Measurements from ENCODE around the gene ARHGEF10L.

The ARHGEF10L gene

GRCh38 chr1:17620448-17620847, 81.0 kb downstream of the ARHGEF10L start:
- Histone ChIP-seq H3K27me3 (ENCODE audit: control insufficient read depth in 1 of 2, insufficient read depth in 1 of 2, low read length in 2 of 2) (no peaks in the 10 kb centered on the region), H3K4me3 (ENCODE audit: insufficient read depth in 1 of 2, low read depth in 1 of 2, low read length in 2 of 2) (no peak overlapping the region), H3K23ac (ENCODE audit: low read length in 2 of 2) (no peak overlapping the region), H3K14ac (ENCODE audit: low read length in 2 of 2) (no peak overlapping the region), H2BK5ac (ENCODE audit: low read depth, low read length, poor library complexity, severe bottlenecking) (no peak overlapping the region), H3K27ac (ENCODE audit: low read length, poor library complexity, severe bottlenecking) (no peak overlapping the region), H3K4ac (ENCODE audit: low read depth in 1 of 2, low read length in 2 of 2) (no peak overlapping the region), H3K9ac (ENCODE audit: low read length) (no peak overlapping the region), H2BK12ac (ENCODE audit: low read length in 2 of 2) (no peak overlapping the region), H4K91ac (ENCODE audit: low read length) (no peak overlapping the region), H3K18ac (ENCODE audit: low read depth in 1 of 2, low read length in 2 of 2) (no peak overlapping the region), H3K4me2 (ENCODE audit: low read length, poor library complexity, severe bottlenecking) (no peak overlapping the region), H3K36me3 (ENCODE audit: control insufficient read depth in 1 of 2, insufficient read depth in 2 of 2, low read depth in 1 of 2, low read length in 2 of 2) (peaks cover 48 to 54% of the 10 kb centered on the region in 2 experiments), H3K4me1 (ENCODE audit: control insufficient read depth, insufficient read depth, low read depth, low read length) (peaks cover 26% of the 10 kb centered on the region), H4K8ac (ENCODE audit: low read length) (no peak overlapping the region), H3K79me1 (replicated peaks; ENCODE audit: low read length, poor library complexity, severe bottlenecking) (peaks cover 7% of the 10 kb centered on the region), H2BK120ac (ENCODE audit: low read depth, low read length) (no peak overlapping the region), H2AFZ (ENCODE audit: low read depth, low read length) (no peak overlapping the region), H3K9me3 (ENCODE audit: control insufficient read depth, low read length) (no peaks in the 10 kb centered on the region), H2BK15ac (ENCODE audit: low read depth, poor library complexity, severe bottlenecking) (no peak overlapping the region), H2AK5ac (ENCODE audit: low read length, severe bottlenecking) (no peak overlapping the region)
- WGBS, result 100% methylated on average over 5 of the region's 5 CpGs
- DNase-seq, result no peak

- no peak overlapping the region for H3K4ac ChIP-seq (ENCODE audit: low read depth in 1 of 2, low read length in 2 of 2)
- no peak overlapping the region for H3K4me2 ChIP-seq (ENCODE audit: low read length, poor library complexity, severe bottlenecking)
- H3K4me3 ChIP-seq (ENCODE audit: insufficient read depth in 1 of 2, low read depth in 1 of 2, low read length in 2 of 2), result no peak overlapping the region
- no peak overlapping the region for H4K8ac ChIP-seq (ENCODE audit: low read length)
- H4K91ac ChIP-seq (ENCODE audit: low read length), result no peak overlapping the region
- WGBS, result 96% methylated on average over 10 of the region's 10 CpGs
- H3K4me1 ChIP-seq (ENCODE audit: control insufficient read depth, insufficient read depth, low read depth, low read length), result peaks cover 26% of the 10 kb centered on the region
- no peak overlapping the region for H2BK12ac ChIP-seq (ENCODE audit: low read length in 2 of 2)
- H3K36me3 ChIP-seq (ENCODE audit: control insufficient read depth in 1 of 2, insufficient read depth in 2 of 2, low read depth in 1 of 2, low read length in 2 of 2), result peaks cover 50 to 61% of the 10 kb centered on the region in 2 experiments
- DNase-seq, result no peak
- no peak overlapping the region for H3K27ac ChIP-seq (ENCODE audit: low read length, poor library complexity, severe bottlenecking)
- no peak overlapping the region for H2AK5ac ChIP-seq (ENCODE audit: low read length, severe bottlenecking)
- no peak overlapping the region for H2BK15ac ChIP-seq (ENCODE audit: low read depth, poor library complexity, severe bottlenecking)
- H2BK5ac ChIP-seq (ENCODE audit: low read depth, low read length, poor library complexity, severe bottlenecking), result no peak overlapping the region
- H3K9ac ChIP-seq (ENCODE audit: low read length), result no peak overlapping the region
- H2AFZ ChIP-seq (ENCODE audit: low read depth, low read length), result no peak overlapping the region
- H3K27me3 ChIP-seq (ENCODE audit: control insufficient read depth in 1 of 2, insufficient read depth in 1 of 2, low read length in 2 of 2), result no peaks in the 10 kb centered on the region
- peaks cover 7% of the 10 kb centered on the region for H3K79me1 ChIP-seq (replicated peaks; ENCODE audit: low read length, poor library complexity, severe bottlenecking)
- no peak overlapping the region for H3K14ac ChIP-seq (ENCODE audit: low read length in 2 of 2)
- no peak overlapping the region for H3K18ac ChIP-seq (ENCODE audit: low read depth in 1 of 2, low read length in 2 of 2)
- H2BK120ac ChIP-seq (ENCODE audit: low read depth, low read length), result no peak overlapping the region
- no peak overlapping the region for H3K23ac ChIP-seq (ENCODE audit: low read length in 2 of 2)
- H3K9me3 ChIP-seq (ENCODE audit: control insufficient read depth, low read length), result no peaks in the 10 kb centered on the region
These were observed 82.2 kb downstream of the ARHGEF10L start for GRCh38 chr1:17621691-17622090.

GRCh38 chr1:17622823-17623222, 83.3 kb downstream of the ARHGEF10L start:
- WGBS, result 94% methylated on average over 20 of the region's 22 CpGs
- no peak for DNase-seq

GRCh38 chr1:17624611-17625233, 85.2 kb downstream of the ARHGEF10L start:
- no peak overlapping the region for H3K18ac ChIP-seq (ENCODE audit: low read depth in 1 of 2, low read length in 2 of 2)
- no peak overlapping the region for H2BK120ac ChIP-seq (ENCODE audit: low read depth, low read length)
- H2AFZ ChIP-seq (ENCODE audit: low read depth, low read length), result no peak overlapping the region
- H2BK15ac ChIP-seq (ENCODE audit: low read depth, poor library complexity, severe bottlenecking), result no peak overlapping the region
- H3K4me1 ChIP-seq (ENCODE audit: control insufficient read depth, insufficient read depth, low read depth, low read length), result peaks cover 12% of the 10 kb centered on the region
- no peak overlapping the region for H2BK5ac ChIP-seq (ENCODE audit: low read depth, low read length, poor library complexity, severe bottlenecking)
- H3K9ac ChIP-seq (ENCODE audit: low read length), result peak overlapping the region; percentile 52
- no peak overlapping the region for H4K91ac ChIP-seq (ENCODE audit: low read length)
- H3K79me1 ChIP-seq (replicated peaks; ENCODE audit: low read length, poor library complexity, severe bottlenecking), result peaks cover 7% of the 10 kb centered on the region
- no peak overlapping the region for H2AK5ac ChIP-seq (ENCODE audit: low read length, severe bottlenecking)
- no peaks in the 10 kb centered on the region for H3K9me3 ChIP-seq (ENCODE audit: control insufficient read depth, low read length)
- H3K23ac ChIP-seq (ENCODE audit: low read length in 2 of 2), result no peak overlapping the region
- H3K36me3 ChIP-seq (ENCODE audit: control insufficient read depth in 1 of 2, insufficient read depth in 2 of 2, low read depth in 1 of 2, low read length in 2 of 2), result peaks cover 57 to 62% of the 10 kb centered on the region in 2 experiments
- no peak overlapping the region for H3K14ac ChIP-seq (ENCODE audit: low read length in 2 of 2)
- DNase-seq, result no peak
- WGBS, result 89% methylated on average over 8 of the region's 8 CpGs
- H4K8ac ChIP-seq (ENCODE audit: low read length), result no peak overlapping the region
- H3K4me2 ChIP-seq (ENCODE audit: low read length, poor library complexity, severe bottlenecking), result no peak overlapping the region
- no peak overlapping the region for H2BK12ac ChIP-seq (ENCODE audit: low read length in 2 of 2)
- peak overlapping the region in 1 of 2 experiments; percentile 26 for H3K4me3 ChIP-seq (ENCODE audit: insufficient read depth in 1 of 2, low read depth in 1 of 2, low read length in 2 of 2)
- no peaks in the 10 kb centered on the region for H3K27me3 ChIP-seq (ENCODE audit: control insufficient read depth in 1 of 2, insufficient read depth in 1 of 2, low read length in 2 of 2)
- H3K27ac ChIP-seq (ENCODE audit: low read length, poor library complexity, severe bottlenecking), result peak overlapping the region; percentile 4
- no peak overlapping the region for H3K4ac ChIP-seq (ENCODE audit: low read depth in 1 of 2, low read length in 2 of 2)

More at GRCh38 chr1:17622823-17623222, 83.3 kb downstream of the ARHGEF10L start:
- Histone ChIP-seq H3K4me1 (ENCODE audit: control insufficient read depth, insufficient read depth, low read depth, low read length) (peaks cover 22% of the 10 kb centered on the region), H3K4me3 (ENCODE audit: insufficient read depth in 1 of 2, low read depth in 1 of 2, low read length in 2 of 2) (no peak overlapping the region), H3K27ac (ENCODE audit: low read length, poor library complexity, severe bottlenecking) (no peak overlapping the region), H3K14ac (ENCODE audit: low read length in 2 of 2) (no peak overlapping the region), H3K18ac (ENCODE audit: low read depth in 1 of 2, low read length in 2 of 2) (no peak overlapping the region), H2BK120ac (ENCODE audit: low read depth, low read length) (no peak overlapping the region), H4K91ac (ENCODE audit: low read length) (no peak overlapping the region), H3K23ac (ENCODE audit: low read length in 2 of 2) (no peak overlapping the region), H2AFZ (ENCODE audit: low read depth, low read length) (no peak overlapping the region), H2AK5ac (ENCODE audit: low read length, severe bottlenecking) (no peak overlapping the region), H3K4ac (ENCODE audit: low read depth in 1 of 2, low read length in 2 of 2) (no peak overlapping the region), H3K27me3 (ENCODE audit: control insufficient read depth in 1 of 2, insufficient read depth in 1 of 2, low read length in 2 of 2) (no peaks in the 10 kb centered on the region), H3K9ac (ENCODE audit: low read length) (no peak overlapping the region), H3K79me1 (replicated peaks; ENCODE audit: low read length, poor library complexity, severe bottlenecking) (peaks cover 7% of the 10 kb centered on the region), H3K4me2 (ENCODE audit: low read length, poor library complexity, severe bottlenecking) (no peak overlapping the region), H3K36me3 (ENCODE audit: control insufficient read depth in 1 of 2, insufficient read depth in 2 of 2, low read depth in 1 of 2, low read length in 2 of 2) (peaks cover 58 to 67% of the 10 kb centered on the region in 2 experiments), H2BK12ac (ENCODE audit: low read length in 2 of 2) (no peak overlapping the region), H3K9me3 (ENCODE audit: control insufficient read depth, low read length) (no peaks in the 10 kb centered on the region), H2BK15ac (ENCODE audit: low read depth, poor library complexity, severe bottlenecking) (no peak overlapping the region), H2BK5ac (ENCODE audit: low read depth, low read length, poor library complexity, severe bottlenecking) (no peak overlapping the region), H4K8ac (ENCODE audit: low read length) (no peak overlapping the region)
